Colonic mucosa (tissue), 4 donors: ENCODE results near the gene UBE3C. TPM values are rescaled to one million over a fixed set of nuclear protein-coding genes. Genes with fewer than 3 reads are reported as not detected.

Source experiments
- DNase-seq: peaks from one replicate; pipeline ENCODE4 v3.0.0-alpha.2; 2020
- H3K27ac ChIP-seq: fragments of 200-600 bp; one replicate; pipeline ENCODE4 v1.8.0; 2021
- H3K27me3 ChIP-seq: fragments of 200-600 bp; one replicate; pipeline ENCODE4 v1.8.0; 2021
- H3K36me3 ChIP-seq: fragments of 200-600 bp; one replicate; pipeline ENCODE4 v1.8.0; 2021
- H3K4me1 ChIP-seq: fragments of 200-600 bp; one replicate; pipeline ENCODE4 v1.8.0; 2021; ENCODE audit warnings: mild to moderate bottlenecking
- H3K4me3 ChIP-seq: fragments of 200-600 bp; one replicate; pipeline ENCODE4 v1.8.0; 2021
- H3K9ac ChIP-seq, 2 donors: one replicate each; pipeline ENCODE4 v1.7.0; 2013; ENCODE audit warnings: control low read depth in 2 of 2, low read depth in 2 of 2, low read length in 2 of 2
- H3K9me3 ChIP-seq: fragments of 200-600 bp; one replicate; pipeline ENCODE4 v1.8.0; 2021
- intact Hi-C: fragments of 100-400 bp; cut with DNase I; formaldehyde crosslinking; loops from one replicate; pipeline ENCODE4 v1.14.1; 2022
- total RNA-seq, 2 donors: library from RNA; stranded (reverse); fragmentation: NEBNext Ultra II Directional in 1 of 2; extraction: Animal tissue kit (Norgen Biotek cat#: 25700) in 1 of 2; gene quantifications; one replicate each; pipeline ENCODE4 v1.2.1, GENCODE V29; 2021
- TF ChIP-seq, protein P1 (sequence below): fragments of 200-600 bp; IDR thresholded peaks from one replicate; pipeline ENCODE4 v1.8.0; 2022; ENCODE audit warnings: antibody characterized with exemption, mild to moderate bottlenecking
- donor health status: healthy.
- donor health status: DM: no; HTN: no; CAD: no.
- donor health status: DM: no; HTN: no; CAD: no.

UBE3C gene
- total RNA-seq, 2 donors from 2014 or later, result 50.9 to 60.7 TPM

DNA sequence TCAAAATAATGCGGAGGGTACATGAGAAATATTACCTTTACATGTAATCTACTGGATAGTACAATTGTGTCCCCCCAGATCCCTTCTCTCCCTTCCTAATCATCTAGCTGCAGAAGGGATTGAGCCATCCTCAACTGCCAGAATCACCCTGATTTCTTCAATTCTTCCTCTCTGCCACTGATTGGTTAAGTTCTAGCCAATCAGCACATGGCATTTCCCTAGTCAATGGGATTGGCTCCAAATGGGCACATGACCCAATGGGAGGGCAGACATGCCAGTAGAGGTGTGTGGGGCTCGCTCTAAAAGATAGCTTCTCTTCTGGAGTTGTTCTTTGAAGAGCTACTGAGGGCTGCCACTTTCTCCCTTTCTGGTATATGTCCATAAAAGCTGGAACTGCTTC lies 20.9 kb upstream of the UBE3C start:
- no peak overlapping the region for H3K4me3 ChIP-seq
- no peak overlapping the region for H3K9ac ChIP-seq
- H3K36me3 ChIP-seq, result no peaks in the 10 kb centered on the region
- no peak for DNase-seq
- H3K27me3 ChIP-seq, result no peaks in the 10 kb centered on the region
- H3K27ac ChIP-seq, result no peak overlapping the region
- intact Hi-C loops, result no loop called here
- H3K4me1 ChIP-seq, result no peaks in the 10 kb centered on the region
- H3K9me3 ChIP-seq, result no peaks in the 10 kb centered on the region
- TF ChIP-seq, protein P1, sequence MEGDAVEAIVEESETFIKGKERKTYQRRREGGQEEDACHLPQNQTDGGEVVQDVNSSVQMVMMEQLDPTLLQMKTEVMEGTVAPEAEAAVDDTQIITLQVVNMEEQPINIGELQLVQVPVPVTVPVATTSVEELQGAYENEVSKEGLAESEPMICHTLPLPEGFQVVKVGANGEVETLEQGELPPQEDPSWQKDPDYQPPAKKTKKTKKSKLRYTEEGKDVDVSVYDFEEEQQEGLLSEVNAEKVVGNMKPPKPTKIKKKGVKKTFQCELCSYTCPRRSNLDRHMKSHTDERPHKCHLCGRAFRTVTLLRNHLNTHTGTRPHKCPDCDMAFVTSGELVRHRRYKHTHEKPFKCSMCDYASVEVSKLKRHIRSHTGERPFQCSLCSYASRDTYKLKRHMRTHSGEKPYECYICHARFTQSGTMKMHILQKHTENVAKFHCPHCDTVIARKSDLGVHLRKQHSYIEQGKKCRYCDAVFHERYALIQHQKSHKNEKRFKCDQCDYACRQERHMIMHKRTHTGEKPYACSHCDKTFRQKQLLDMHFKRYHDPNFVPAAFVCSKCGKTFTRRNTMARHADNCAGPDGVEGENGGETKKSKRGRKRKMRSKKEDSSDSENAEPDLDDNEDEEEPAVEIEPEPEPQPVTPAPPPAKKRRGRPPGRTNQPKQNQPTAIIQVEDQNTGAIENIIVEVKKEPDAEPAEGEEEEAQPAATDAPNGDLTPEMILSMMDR, result no peak

DNA sequence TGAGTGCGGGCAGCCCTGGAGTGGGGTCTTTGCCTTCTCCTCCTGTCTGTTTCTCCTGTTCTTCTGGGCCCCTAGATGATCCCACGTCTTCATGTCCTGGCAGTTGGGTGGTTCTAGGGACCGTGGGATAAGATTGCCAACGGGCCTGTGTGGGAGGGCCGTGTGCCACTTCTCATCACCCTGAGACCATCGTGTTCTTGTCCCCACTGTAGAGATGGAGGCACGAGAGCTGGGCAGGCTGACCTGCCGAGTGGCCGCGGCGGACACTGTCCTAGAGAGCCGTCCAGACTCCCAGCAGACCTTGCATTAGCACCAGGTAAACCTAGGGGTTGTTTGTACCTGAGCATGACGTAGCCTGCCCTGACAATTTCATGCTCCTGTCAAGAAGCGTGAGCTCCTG lies 18.5 kb upstream of the UBE3C start:
- DNase-seq, result no peak
- TF ChIP-seq, protein P1, result no peak

DNA sequence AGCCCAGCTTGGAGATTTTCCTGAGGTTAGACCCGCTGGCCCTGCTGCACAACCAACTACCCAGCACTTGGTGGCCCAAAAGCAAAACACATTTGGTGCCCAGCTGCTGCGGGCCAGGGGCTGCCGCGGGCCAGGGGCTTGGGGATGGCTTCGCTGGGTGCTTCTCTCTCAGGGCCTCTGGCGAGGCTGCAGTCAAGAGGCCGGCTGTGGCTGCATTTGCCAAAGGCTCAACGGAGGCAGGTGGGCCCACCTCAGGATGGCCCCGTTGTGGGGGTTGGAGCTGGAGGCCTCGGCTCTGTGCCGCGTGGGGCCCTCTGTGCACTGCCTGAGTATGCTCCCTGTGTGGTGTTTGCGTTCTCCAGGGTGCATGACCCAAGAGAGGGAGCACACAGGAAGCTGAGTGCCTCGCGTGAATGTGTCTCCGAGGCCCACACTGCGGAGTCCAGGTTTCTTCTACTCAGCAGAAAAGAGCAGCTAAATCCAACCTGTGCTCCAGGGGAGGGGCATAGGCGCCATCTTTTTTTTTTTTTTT lies 17.5 kb upstream of the UBE3C start:
- intact Hi-C loops, result no loop called here

More for the DNA sequence above, 18.5 kb upstream of the UBE3C start:
- Histone ChIP-seq H3K27me3 (no peaks in the 10 kb centered on the region), H3K9me3 (no peaks in the 10 kb centered on the region), H3K36me3 (no peaks in the 10 kb centered on the region), H3K9ac (no peak overlapping the region), H3K4me1 (no peaks in the 10 kb centered on the region), H3K4me3 (no peak overlapping the region), H3K27ac (no peak overlapping the region)
- intact Hi-C loops, result no loop called here

DNA sequence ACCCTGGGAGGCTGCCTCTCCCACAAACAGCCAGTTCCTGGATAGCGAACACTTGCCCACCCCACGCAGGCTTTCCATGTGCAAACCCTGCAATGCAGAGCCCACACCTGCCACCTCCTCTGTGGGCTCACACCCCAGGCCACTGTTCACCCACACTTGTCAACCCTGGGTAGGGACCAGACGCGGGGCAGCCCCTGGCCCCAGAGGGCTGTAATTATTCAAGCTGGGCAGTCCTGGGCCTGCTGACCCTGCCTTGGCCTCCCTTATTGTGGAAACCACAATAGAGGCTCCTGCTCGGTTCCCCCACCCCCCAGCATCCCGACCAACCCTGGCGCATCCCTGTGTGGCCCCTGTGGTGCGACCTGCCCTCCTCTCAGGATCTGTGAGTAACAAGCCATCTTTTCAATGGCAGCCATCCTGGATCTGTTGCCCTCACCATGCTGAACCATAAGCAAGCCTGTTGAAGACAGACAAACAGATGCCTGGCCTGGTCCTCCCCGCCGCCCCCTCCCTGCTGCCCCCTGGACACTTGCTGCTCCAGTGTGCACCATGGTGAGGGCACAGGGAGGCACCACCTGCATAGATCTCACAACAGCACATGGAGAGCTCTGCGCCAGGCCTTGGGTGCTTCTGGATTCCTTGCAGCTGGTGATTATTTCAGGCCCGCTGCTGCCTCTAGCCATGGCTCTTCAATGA lies 15.8 kb upstream of the UBE3C start:
- H3K4me3 ChIP-seq, result no peak overlapping the region
- no peaks in the 10 kb centered on the region for H3K27me3 ChIP-seq
- TF ChIP-seq, protein P1, result no peak
- no peaks in the 10 kb centered on the region for H3K36me3 ChIP-seq
- no peaks in the 10 kb centered on the region for H3K9me3 ChIP-seq
- H3K4me1 ChIP-seq, result no peaks in the 10 kb centered on the region
- no peak overlapping the region for H3K9ac ChIP-seq
- H3K27ac ChIP-seq, result no peak overlapping the region
- intact Hi-C loops, result no loop called here
- no peak for DNase-seq

More for the DNA sequence above, 17.5 kb upstream of the UBE3C start:
- Histone ChIP-seq H3K4me1 (no peaks in the 10 kb centered on the region), H3K9ac (no peak overlapping the region), H3K27me3 (no peaks in the 10 kb centered on the region), H3K9me3 (no peaks in the 10 kb centered on the region), H3K36me3 (no peaks in the 10 kb centered on the region), H3K4me3 (no peak overlapping the region), H3K27ac (no peak overlapping the region)
- DNase-seq, result no peak
- TF ChIP-seq, protein P1, result no peak

DNA sequence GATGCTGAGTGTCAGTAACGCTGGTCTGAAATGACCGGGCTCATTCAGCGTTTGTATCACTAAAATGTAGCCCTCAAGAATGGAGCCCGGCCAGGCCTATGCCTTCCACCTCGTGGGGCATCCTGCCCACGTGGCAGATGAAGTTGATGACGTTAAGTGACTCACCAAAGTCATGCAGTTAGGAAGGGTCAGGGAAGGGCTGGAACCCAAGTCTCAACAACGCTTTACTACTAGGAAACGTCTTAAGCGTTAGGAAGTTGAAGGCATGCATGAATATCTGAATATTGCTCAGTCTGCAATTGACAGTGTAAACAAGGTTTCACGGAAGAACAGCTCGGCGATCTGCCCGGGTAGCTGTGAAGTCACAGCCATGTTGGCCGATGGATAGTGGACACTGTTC lies 14.0 kb upstream of the UBE3C start:
- H3K9ac ChIP-seq, result no peak overlapping the region
- no peaks in the 10 kb centered on the region for H3K9me3 ChIP-seq
- H3K27me3 ChIP-seq, result no peaks in the 10 kb centered on the region
- no peak overlapping the region for H3K4me3 ChIP-seq
- TF ChIP-seq, protein P1, result no peak
- no peaks in the 10 kb centered on the region for H3K4me1 ChIP-seq
- H3K36me3 ChIP-seq, result no peaks in the 10 kb centered on the region
- DNase-seq, result no peak
- no peak overlapping the region for H3K27ac ChIP-seq
- intact Hi-C loops, result no loop called here
